NCI-H2081 (cell line): ENCODE measurements around the gene DCST1.

Experiments used
- DNase-seq, 2 experiments: peaks; one replicate each; lab custom pipeline; 2025; lab: John Stamatoyannopoulos, UW

The DCST1 gene

DNA sequence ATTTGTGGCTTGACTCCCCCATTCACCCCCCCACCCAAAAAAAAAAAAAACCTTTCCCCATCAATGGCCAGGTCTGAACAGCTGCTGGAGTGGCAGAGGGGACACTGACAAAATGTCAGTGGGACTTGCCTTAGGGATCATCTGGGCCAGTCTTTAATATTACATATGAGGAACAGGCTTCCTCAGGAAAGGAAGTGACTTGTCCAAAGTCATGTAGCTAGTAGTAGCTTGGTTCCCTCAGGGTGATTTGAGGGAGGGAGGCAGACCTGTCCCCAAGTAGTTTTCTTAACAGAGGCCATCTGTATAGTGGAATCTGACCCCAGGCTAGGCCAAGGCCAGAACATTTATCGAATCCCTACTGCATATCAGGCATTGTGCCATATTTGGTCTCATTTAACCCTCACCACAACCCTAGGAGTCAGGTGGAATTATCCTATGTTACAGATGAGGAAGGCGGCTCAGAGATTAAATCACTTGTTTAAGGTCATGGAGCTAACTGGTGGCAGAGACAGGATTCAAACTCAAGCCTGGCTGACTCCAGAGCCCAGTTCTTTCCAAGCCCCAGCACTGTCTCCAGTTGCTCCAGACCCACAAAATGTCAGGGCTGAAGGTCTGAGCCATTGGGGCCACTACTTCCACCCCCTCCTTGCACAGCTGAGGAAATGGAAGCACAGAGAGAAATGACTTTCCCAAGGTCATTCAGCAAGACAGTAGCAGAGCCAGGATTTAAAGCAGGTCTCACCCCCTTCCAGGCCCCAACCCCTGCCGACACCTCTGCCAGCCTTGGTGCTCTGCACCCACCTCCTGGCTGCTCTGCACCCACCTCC is 20.6 kb upstream of the DCST1 start:
- no peak for DNase-seq

DNA sequence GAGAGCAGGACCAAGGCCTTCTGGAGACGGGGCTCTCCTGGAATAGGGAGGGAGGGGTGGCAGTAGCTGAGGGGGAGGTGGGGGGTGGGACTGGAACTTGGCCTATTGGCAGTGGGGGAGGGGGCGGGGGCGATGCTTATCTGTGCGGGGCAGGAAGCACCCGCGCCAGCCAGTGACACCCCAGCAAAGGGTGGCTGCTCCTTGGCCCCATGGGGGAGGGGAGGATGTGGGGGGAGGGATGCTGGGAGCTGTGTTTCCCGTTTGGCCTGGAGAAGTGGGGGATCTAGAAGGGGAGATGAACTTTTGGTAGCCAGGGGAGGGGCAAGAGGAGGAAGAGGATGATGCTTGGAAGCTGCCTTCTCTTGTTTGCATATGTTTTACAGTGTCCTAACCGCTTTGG is 20.0 kb upstream of the DCST1 start:
- no peak for DNase-seq

DNA sequence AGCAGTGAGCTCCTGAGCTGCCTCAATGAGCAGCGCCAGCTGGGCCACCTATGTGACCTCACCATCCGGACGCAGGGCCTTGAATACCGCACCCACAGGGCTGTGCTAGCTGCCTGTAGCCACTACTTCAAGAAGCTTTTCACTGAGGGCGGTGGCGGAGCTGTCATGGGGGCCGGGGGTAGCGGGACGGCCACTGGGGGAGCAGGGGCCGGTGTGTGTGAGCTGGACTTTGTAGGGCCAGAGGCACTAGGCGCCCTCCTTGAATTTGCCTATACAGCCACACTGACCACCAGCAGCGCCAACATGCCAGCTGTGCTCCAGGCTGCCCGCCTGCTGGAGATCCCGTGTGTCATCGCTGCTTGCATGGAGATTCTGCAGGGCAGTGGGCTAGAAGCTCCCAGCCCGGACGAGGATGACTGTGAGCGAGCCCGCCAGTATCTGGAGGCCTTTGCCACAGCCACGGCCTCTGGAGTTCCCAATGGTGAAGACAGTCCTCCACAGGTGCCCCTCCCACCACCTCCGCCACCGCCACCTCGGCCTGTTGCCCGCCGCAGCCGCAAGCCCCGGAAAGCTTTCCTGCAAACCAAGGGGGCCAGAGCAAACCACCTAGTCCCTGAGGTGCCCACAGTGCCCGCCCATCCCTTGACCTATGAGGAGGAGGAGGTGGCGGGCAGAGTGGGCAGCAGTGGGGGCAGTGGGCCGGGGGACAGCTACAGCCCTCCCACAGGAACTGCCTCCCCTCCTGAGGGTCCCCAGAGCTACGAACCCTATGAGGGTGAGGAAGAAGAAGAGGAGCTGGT is 18.7 kb upstream of the DCST1 start:
- no peak for DNase-seq

DNA sequence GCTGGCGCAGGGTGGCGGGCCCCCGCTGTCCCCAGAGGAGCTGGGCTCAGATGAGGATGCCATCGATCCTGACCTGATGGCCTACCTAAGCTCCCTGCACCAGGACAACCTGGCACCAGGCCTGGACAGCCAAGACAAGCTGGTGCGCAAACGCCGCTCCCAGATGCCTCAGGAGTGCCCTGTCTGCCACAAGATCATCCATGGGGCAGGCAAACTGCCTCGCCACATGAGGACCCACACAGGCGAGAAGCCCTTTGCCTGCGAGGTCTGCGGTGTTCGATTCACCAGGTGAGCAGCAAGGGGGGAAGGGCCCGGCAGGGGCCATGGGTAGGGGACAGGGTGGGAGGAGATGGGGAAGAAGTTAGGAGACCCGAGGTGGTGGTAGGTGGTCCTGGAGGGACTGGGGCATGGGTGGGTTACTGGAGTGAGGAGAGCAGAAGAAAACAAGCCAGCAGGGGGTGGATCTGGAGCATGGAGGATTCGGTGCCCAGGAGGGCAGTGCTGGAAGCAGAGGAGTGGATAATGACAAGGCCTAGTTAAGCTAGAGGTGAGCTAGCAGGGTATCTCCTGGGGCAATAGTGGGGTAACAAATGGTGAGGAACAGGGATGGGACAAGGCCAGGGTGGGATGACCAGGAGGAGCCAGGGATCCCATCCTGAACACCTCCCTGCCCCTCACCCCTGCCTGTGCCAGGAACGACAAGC is 17.9 kb upstream of the DCST1 start:
- DNase-seq: no peak

DNA sequence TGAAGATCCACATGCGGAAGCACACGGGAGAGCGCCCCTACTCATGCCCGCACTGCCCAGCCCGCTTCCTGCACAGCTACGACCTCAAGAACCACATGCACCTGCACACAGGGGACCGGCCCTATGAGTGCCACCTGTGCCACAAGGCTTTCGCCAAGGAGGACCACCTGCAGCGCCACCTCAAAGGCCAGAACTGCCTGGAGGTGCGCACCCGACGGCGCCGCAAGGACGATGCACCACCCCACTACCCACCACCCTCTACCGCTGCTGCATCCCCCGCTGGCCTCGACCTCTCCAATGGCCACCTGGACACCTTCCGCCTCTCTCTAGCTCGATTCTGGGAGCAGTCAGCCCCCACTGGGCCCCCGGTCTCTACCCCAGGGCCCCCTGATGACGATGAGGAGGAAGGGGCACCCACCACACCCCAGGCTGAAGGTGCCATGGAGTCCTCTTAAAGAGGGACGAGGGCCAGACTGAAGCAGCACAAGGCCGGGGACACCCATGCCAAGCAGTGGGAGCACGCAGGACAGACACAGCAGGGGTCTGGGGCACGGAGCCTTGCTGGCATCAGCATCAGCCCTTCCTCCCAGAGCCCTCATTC is 17.3 kb upstream of the DCST1 start:
- no peak for DNase-seq

DNA sequence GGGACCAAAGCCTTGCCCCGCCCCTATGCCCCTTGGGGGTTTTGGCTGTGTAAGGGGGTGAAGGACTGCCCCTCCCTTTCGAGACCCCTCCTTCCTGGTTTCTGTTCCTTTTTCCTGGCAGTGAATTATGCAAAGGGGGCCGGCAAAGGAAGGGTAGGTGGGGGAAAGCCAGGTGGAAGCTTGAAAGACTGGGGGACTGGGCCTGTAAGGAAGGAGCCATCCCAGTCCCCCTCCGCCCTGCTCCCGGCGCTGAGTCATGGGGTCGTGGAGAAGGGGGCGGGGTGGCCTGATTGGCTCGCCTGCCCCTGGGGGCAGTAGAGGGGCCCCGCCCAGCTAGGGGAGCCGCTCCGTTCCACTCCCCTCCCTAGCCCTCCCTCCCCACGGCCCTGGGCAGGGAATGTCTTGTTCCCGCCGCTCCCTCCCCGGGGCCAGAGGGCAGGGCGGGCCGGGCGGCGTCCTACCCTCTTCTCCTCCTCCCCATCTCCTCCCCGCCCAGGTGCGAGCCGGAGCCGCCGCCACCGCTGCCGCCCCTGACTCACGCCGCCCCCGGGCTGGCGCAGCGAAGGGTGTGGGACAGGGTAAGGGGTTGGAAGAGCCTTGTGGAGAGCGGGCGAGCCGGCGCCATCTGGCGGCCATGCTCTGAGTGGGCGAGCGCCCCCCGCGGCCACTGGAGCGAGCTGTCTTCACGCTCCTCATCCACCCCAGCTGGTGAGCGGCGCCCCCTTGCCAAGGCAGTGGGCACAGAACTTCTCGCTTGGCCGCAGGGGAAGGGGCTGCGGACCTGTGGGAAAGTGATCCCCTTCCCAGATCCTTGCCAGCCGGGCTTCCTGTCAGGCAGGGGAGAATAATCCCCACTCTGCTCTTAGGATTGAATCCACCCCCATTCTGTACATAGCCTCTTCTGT is 16.3 kb upstream of the DCST1 start:
- DNase-seq: peak; percentile 71 to 74

DNA sequence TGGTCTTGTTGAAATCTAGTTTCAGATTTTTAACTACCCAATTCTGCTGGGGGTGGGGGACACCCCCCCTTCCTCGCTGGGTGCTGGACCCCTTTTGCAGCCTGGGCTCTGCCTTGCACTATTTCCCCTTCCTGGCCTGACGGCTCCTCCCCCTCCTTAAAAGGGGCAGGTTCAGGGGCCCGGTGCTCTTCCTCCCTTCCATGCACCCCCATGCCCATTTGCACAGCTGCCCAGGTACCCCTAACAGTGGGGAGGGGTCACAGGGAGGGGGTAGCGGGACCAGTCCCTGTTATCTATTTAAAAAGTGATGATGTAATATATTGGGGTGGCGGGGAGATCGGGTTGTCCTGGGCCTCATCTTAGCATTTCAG is 15.7 kb upstream of the DCST1 start:
- DNase-seq: no peak

DNA sequence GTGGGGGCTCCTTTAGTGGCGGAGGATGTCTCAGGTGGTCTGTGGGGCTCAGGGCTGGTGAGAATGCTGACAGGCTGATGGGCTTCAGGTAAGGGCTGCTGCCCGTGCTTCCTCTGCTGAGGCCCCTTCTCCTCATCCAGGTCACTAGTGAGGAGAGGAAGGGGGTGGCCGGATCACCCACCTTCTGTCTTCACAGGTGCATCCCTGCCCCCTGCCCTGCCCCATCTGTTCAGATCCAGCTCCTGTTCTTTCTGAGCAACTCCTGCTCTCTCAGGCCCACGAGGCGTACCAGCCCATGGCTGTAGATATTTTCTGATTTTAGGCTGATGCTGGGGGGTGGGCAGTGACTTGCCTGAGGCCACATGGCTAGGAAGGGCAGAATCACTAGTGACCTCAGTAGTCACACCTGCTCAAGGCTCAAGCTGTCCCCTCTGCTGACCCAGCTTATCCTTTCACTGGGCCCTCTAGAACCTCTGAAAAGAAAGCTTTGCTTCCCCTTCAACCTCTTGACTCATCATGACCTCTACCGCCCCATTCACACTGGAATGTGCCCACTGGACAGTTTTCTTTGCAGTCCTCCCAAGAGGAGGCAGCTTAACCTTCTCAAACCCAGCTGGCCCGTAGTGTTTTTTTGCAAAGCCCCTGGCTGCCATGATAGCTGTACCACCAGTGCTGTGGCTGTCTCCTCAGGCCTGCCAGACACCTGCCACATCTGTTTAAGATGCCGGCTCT is 14.8 kb upstream of the DCST1 start:
- no peak for DNase-seq

DNA sequence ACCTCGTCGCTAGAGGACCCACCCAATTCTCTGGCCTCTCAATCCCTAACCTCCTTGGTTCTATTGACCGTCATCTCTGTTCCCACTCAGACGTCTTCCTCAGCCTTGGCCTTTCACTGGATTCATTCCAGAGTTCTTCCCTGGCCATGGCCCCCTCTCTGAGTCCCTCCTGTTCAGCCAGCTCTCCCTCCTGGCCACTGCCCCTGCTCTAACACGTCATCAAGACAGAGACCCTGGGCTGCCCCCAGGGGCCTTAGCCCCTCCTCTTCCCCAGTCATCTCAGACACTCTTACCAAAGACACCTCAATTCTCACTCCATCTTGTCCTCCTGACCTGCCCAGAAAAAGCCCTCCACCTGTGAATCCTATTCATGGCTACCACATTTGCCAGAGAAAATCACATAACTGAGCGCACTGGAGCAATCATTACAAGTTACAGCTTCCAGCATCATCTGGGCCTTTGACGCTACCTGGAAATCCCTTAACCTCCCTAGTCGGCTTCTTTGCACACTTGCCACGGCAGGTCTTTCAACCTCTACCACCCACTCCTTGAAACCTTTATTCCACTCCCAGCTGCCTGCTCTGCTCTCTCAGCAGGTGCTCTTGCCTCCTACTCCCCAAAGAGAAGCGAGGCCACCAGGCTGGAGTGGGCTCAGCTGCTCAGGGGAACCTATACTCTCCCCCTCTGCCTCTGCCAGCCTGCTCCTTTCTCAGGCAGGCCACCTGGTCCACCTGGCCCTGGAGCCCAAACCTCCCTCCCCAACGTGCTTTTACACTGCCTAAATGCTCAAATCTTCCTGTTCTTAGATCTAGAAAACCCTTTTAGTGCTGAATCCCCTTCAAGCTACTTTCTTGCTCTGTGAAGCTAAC is 14.0 kb upstream of the DCST1 start:
- DNase-seq: no peak

DNA sequence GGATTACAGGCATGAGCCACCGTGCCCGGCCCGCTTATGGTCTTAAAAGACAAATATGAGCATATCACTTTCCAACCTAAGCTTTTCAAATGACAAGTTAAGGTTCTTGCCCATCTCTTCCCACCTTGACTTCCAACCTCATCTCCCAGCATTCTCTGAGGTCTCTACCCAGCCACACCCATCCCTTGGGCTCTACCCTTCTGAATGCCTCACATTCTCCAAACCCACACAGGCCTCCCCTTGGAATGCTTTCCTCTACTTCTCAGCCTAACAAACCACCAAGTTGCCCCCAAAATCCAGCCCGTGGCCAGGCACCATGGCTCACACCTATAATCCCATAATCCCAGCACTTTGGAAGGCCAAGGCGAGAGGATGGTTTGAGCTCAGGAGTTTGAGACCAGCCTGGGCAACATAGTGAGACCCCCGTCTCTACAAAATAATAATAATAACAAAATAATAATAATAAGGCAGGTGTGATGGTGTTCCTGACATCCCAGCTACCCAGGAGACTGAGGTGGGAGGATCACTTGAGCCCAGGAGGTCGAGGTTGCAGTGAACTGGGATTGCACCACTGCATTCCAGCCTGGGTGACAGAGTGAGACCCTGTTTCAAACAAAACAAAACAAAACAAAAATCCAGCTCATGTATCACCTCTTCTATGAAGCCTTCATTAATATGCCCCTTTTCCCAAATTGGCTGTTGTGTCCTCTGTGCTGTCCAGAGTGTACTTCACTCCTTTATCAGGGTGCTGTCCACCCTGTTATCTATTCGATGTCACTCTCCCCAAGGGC is 11.3 kb upstream of the DCST1 start:
- DNase-seq: no peak

DNA sequence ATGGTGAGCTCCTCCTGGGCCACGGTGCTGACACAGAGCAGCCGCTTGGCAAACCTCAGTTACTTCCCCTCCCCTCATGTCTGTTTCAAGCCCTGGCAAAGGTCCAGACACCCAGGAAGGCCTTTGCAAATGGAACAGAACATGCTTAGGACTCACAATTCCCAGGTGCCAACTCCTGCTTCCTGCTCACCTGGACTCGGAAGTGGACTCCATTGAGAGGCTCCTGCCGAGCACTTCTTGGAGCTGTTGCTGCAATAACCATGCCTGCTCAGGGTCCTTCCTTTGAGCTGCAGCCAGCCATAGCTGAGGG is 10.7 kb upstream of the DCST1 start:
- peak; percentile 20 to 62 for DNase-seq

DNA sequence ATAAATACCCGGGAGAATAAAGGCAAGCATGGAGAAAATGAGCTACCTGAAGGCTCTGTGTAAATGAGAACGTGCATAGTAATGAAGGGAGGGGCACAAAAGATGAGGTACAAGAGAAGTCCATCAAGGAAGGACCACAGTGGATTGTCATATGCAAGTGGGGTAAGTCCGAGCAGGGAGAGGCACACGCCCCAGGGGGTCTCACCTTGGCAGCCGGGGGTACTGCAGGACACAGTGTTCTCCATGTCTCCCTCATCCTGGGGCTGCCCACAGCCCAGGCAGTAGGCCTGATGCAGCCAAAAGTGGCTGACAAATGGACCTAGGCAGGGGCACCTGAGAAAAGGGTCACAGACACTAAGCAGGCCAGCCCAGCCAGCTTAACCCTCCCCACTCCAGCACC is 10.0 kb upstream of the DCST1 start:
- DNase-seq: no peak

DNA sequence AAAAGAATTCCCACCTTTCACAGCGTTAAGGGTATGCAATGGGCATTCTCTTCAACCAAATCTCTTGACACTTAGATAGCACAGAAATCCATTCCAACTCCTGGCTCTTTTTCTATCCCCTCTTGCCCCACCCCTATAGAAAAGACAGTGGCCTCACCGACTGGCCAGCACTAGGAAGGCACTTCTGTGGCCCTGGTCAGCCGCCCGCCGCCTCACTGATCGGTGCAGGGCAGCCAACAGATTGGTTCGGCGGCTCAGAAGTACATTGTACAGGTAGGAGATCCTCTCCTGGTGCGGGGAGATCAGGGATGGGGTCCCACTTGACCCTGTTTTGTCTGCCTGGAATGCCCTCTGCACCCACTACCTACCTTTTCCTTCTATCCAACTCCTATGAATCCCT is 9.3 kb upstream of the DCST1 start:
- DNase-seq: no peak

DNA sequence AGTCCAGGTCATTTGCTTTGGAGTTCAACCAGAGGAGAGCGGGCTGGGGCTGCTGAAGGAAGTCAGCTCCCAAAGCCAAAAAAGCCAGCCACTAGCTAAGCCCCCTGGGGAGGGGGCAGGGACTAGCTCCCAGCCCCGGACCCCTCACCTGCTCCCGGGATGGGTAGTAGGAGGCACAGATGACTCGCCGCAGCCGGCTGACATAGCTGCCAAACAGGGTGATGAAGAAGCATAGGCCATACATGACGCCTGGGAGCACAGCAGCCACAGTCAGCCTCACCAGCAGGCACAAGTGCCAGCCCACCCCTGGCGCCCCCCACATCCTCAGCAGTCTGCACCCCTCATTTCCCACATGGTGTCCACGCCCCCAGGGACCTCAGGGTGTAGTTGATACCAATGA is 7.5 kb upstream of the DCST1 start:
- no peak for DNase-seq

DNA sequence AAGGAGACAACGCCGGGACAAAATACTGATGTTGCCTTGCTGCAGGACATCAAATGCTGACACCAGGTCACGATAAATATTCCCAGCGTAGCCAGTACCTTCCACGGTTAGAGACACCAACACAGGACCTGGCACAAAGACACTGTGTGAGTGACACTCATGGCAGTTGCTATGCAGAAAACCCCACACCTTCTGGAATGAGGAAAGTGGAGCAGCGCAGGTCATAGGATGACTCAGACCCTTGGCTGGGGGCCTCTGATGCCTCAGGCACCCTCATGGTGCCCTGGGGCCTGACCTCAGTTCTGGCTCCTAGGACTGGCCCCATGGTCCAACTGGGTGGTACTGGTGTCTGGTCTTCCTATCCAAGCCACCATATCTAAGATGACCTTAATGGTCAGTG is 7.0 kb upstream of the DCST1 start:
- no peak for DNase-seq

DNA sequence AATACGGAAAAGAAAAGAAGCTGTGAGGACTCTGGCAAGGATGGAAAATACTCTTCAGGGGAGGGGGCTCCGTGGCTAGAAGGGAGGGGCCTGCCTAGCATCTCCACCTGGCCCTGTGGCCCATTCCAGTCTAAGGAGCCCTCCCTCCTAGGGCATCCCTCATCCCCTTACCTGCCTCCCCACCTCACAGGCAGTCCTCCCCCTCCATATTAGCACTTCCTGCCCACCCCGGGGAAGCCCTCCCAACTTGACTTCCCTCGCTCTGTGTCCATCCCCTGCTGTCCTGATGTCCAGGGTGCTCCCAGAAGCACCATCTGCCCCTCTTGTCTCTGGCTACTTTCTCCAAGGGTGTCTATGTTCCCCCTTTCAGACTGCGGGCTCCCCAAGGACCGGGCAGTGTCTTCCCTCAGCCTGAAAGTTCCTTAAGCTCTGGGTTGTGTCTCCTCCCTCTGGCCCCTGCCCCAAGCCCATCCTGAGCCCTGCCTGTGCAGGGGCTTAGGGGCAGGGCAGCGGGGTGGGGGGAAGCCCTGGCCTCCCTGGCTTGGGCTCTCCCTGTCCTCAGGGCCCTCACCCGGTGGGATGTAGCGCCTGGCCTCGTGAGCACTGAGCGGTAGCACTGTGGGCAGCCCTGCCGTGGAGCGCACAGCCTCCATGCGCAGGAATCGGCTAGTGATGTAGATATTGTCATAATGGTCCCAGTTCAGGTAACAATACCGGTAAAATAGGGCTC is 3.9 kb upstream of the DCST1 start:
- no peak for DNase-seq

DNA sequence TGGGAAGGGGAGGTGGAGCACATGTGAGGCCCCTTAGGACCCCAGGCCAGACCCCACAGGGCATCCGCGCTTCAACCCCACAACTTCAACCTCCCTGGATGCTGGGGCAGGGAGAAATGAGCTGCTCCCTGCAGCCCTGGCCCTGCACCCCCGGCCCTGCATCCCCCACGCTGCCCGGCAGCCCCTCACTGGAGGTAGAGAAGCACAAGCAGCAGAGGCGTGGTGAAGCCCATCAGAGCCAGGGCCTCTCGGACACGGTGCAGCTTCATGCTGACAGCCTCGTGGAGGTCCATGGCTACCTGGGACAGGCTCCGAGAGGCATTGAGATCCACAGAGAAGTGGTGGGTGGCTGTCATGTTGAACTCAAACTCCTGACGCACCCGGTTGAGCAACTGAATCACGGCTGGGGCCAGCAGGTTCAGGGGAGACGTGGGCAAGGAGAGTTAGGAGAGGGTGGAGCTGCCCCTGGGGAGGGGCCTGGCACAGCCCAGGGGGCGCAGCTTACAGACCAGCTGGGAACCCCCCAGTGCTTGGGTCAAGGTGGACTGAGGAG is 3.3 kb upstream of the DCST1 start:
- DNase-seq: no peak

DNA sequence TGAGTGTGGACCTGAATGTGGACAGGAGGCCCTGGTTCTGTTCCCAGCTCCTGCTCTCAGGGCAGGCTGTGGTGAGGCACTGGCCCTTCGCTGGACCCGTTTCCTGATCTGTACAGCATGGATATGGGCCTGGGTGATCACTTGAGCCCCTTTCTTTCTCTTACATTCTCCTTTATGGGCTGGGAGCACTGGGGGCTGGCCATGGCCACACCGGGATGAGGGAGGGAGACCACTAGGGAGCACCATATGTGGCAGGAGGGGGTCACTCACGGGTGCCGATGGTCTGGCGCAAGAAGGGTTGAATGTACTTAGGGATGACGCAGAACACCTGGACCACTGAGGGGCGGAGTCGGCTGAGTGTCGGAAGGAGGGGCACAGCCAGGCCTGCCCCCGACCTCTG is 2.7 kb upstream of the DCST1 start:
- no peak for DNase-seq
